IMR-90 (cell line): ENCODE measurements around the gene MAN1A2. TPM values are rescaled to one million over a fixed set of nuclear protein-coding genes. Genes with fewer than 3 reads are reported as not detected.

Experiments
- ATAC-seq: fragments of 200-7000 bp; cut with Tn5 transposase; 2 replicates; pipeline ENCODE4 v1.9.1; 2020; ENCODE audit warnings: low read depth, mild to moderate bottlenecking, moderate library complexity
- BruUV-seq: library from RNA; stranded (reverse); fragments of 400-500 nt; replicated peaks from 2 replicates; lab custom pipeline; 2021; lab: Mats Ljungman, UMichigan
- CTCF ChIA-PET: fragments of 300-600 bp; formaldehyde crosslinking; extraction: SDS; loops from one replicate; lab custom pipeline; 2021; ENCODE audit warnings: antibody characterized with exemption; lab: Yijun Ruan, JAX
- POLR2A ChIA-PET: fragments of 300-600 bp; sonication (Branson Sonifier 250); formaldehyde crosslinking; loops from one replicate; lab custom pipeline; 2022; ENCODE audit warnings: antibody characterized with exemption; ENCODE audit not compliant: unreplicated experiment; lab: Charles Lee
- DNase-seq: peaks from one replicate; pipeline ENCODE4 v3.0.0; 2013
- H2AFZ ChIP-seq: replicated peaks from 2 replicates; pipeline ENCODE3; 2013; ENCODE audit warnings: low read length, mild to moderate bottlenecking; ENCODE audit not compliant: poor library complexity
- H2AK5ac ChIP-seq: 2 replicates; pipeline ENCODE4 v1.6.1; 2013; ENCODE audit warnings: low read depth, low read length, inconsistent platforms
- H2AK9ac ChIP-seq: replicated peaks from 2 replicates; pipeline ENCODE3; 2013; ENCODE audit warnings: mild to moderate bottlenecking, low read depth, low read length, moderate library complexity; ENCODE audit not compliant: poor library complexity
- H2BK120ac ChIP-seq: 2 replicates; pipeline ENCODE4 v1.6.1; 2013; ENCODE audit warnings: low read depth, low read length, inconsistent platforms
- H2BK15ac ChIP-seq: 3 replicates; pipeline ENCODE4 v1.6.1; 2013; ENCODE audit warnings: low read depth, low read length, inconsistent platforms
- H2BK20ac ChIP-seq: 2 replicates; pipeline ENCODE4 v1.6.1; 2013; ENCODE audit warnings: low read depth, mild to moderate bottlenecking, inconsistent platforms, low read length, moderate library complexity
- H2BK5ac ChIP-seq: 2 replicates; pipeline ENCODE4 v1.6.1; 2013; ENCODE audit warnings: mild to moderate bottlenecking, low read depth, low read length, inconsistent platforms; ENCODE audit not compliant: poor library complexity, severe bottlenecking
- H3K14ac ChIP-seq: replicated peaks from 2 replicates; pipeline ENCODE4 v1.6.1; 2013; ENCODE audit warnings: low read depth, low read length, inconsistent platforms
- H3K18ac ChIP-seq: 2 replicates; pipeline ENCODE4 v1.6.1; 2013; ENCODE audit warnings: low read depth, low read length, control low read depth
- H3K23ac ChIP-seq: 2 replicates; pipeline ENCODE4 v1.6.1; 2013; ENCODE audit warnings: low read depth, low read length, inconsistent platforms
- H3K27ac ChIP-seq: 2 replicates; pipeline ENCODE4 v1.5.1; 2013; ENCODE audit warnings: mild to moderate bottlenecking, control low read depth, low read length; ENCODE audit not compliant: insufficient read depth
- H3K27me3 ChIP-seq: 2 replicates; pipeline ENCODE4 v1.6.1; 2013; ENCODE audit warnings: low read length; ENCODE audit not compliant: control insufficient read depth, insufficient read depth
- H3K36me3 ChIP-seq: 2 replicates; pipeline ENCODE4 v1.6.1; 2013; ENCODE audit warnings: low read length, mixed read lengths; ENCODE audit not compliant: control insufficient read depth, insufficient read depth
- H3K4ac ChIP-seq: 2 replicates; pipeline ENCODE4 v1.6.1; 2013; ENCODE audit warnings: low read depth, low read length, inconsistent platforms
- H3K4me1 ChIP-seq: 2 replicates; pipeline ENCODE4 v1.6.1; 2013; ENCODE audit warnings: low read length, mixed read lengths; ENCODE audit not compliant: control insufficient read depth, insufficient read depth
- H3K4me2 ChIP-seq: 2 replicates; pipeline ENCODE4 v1.6.1; 2013; ENCODE audit warnings: low read depth, mild to moderate bottlenecking, control low read depth, low read length, moderate library complexity
- H3K4me3 ChIP-seq: 2 replicates; pipeline ENCODE4 v1.5.1; 2013; ENCODE audit warnings: low read depth, mild to moderate bottlenecking, control low read depth, low read length, moderate library complexity; ENCODE audit not compliant: insufficient read depth
- H3K56ac ChIP-seq: 2 replicates; pipeline ENCODE4 v1.6.1; 2013; ENCODE audit warnings: low read length, inconsistent platforms; ENCODE audit not compliant: insufficient read depth; ENCODE audit errors: extremely low read depth
- H3K79me1 ChIP-seq, 2 experiments: 2 replicates each; pipeline ENCODE4 v1.6.1; 2013; ENCODE audit warnings: low read length in 2 of 2, inconsistent platforms in 1 of 2, low read depth in 1 of 2
- H3K9ac ChIP-seq: 2 replicates; pipeline ENCODE4 v1.6.1; 2013; ENCODE audit warnings: low read depth, low read length, control low read depth
- H3K9me1 ChIP-seq: 2 replicates; pipeline ENCODE4 v1.6.1; 2013; ENCODE audit warnings: low read length, inconsistent platforms; ENCODE audit not compliant: insufficient read depth
- H3K9me3 ChIP-seq: 2 replicates; pipeline ENCODE4 v1.6.1; 2013; ENCODE audit warnings: low read length; ENCODE audit not compliant: control insufficient read depth, insufficient read depth
- H4K20me1 ChIP-seq: 2 replicates; pipeline ENCODE4 v1.6.1; 2013; ENCODE audit warnings: low read length, inconsistent platforms; ENCODE audit not compliant: insufficient read depth
- H4K5ac ChIP-seq: 2 replicates; pipeline ENCODE4 v1.6.1; 2013; ENCODE audit warnings: mild to moderate bottlenecking, low read depth, low read length, control low read depth
- H4K8ac ChIP-seq, 2 experiments: 2 replicates each; pipeline ENCODE4 v1.6.1; 2013; ENCODE audit warnings: low read depth in 2 of 2, low read length in 2 of 2, control low read depth in 1 of 2, inconsistent platforms in 1 of 2
- H4K91ac ChIP-seq: 2 replicates; pipeline ENCODE4 v1.6.1; 2013; ENCODE audit warnings: low read depth, low read length, inconsistent platforms; ENCODE audit not compliant: insufficient read depth
- BHLHE40 ChIP-seq: fragments of 150-350 bp; IDR thresholded peaks from 2 replicates; pipeline ENCODE4 v1.6.1; 2016; ENCODE audit warnings: mild to moderate bottlenecking, low read depth, low read length
- CEBPB ChIP-seq: IDR thresholded peaks from 2 replicates; pipeline ENCODE4 v1.6.1; 2012; ENCODE audit warnings: low read depth, low read length, improper control_type of control experiment
- CHD1 ChIP-seq: IDR thresholded peaks from 2 replicates; pipeline ENCODE4 v1.6.1; 2012; ENCODE audit warnings: low read depth, low read length, improper control_type of control experiment
- FOS ChIP-seq: fragments of 150-350 bp; IDR thresholded peaks from 2 replicates; pipeline ENCODE4 v1.6.1; 2016; ENCODE audit warnings: low read depth, low read length
- MAFK ChIP-seq: IDR thresholded peaks from 2 replicates; pipeline ENCODE4 v1.6.1; 2012; ENCODE audit warnings: low read depth, low read length, improper control_type of control experiment
- MAZ ChIP-seq: IDR thresholded peaks from 2 replicates; pipeline ENCODE4 v1.6.1; 2012; ENCODE audit warnings: low read depth, mild to moderate bottlenecking, low read length, improper control_type of control experiment, moderate library complexity, borderline replicate concordance
- NFE2L2 ChIP-seq: fragments of 150-350 bp; IDR thresholded peaks from 2 replicates; pipeline ENCODE4 v1.6.1; 2016; ENCODE audit warnings: low read depth, mild to moderate bottlenecking, low read length
- RAD21 ChIP-seq: IDR thresholded peaks from 2 replicates; pipeline ENCODE4 v1.6.1; 2012; ENCODE audit warnings: low read length, improper control_type of control experiment
- RCOR1 ChIP-seq: IDR thresholded peaks from 2 replicates; pipeline ENCODE4 v1.6.1; 2012; ENCODE audit warnings: mild to moderate bottlenecking, low read length, improper control_type of control experiment; ENCODE audit not compliant: insufficient replicate concordance
- RFX5 ChIP-seq: IDR thresholded peaks from 2 replicates; pipeline ENCODE4 v1.8.0; 2012; ENCODE audit warnings: low read depth, mild to moderate bottlenecking, low read length, moderate library complexity
- WGBS, 2 experiments: methylation state at CpG; one replicate each; pipeline versions ENCODE4 v1.1.5 to v1.1.7; 2013; ENCODE audit warnings: missing lambda C conversion rate in 2 of 2; ENCODE audit not compliant: insufficient read length in 1 of 2; ENCODE audit errors: extremely low coverage in 2 of 2; 5-methylcytosine and 5-hydroxymethylcytosine counted together
- dilution Hi-C: fragments of 300-500 bp; cut with HindIII; formaldehyde crosslinking; loops from one replicate; pipeline ENCODE4 v1.14.3; 2018; ENCODE audit warnings: low sequenced_read_pairs; ENCODE audit not compliant: unreplicated experiment
- in situ Hi-C: fragments of 300-500 bp; cut with MboI; formaldehyde crosslinking; loops from 3 replicates; pipeline ENCODE4 v1.14.3; 2019; ENCODE audit warnings: low sequenced_read_pairs, inconsistent platforms, mixed read lengths
- intact Hi-C: fragments of 100-400 bp; cut with micrococcal nuclease; formaldehyde crosslinking; loops from 2 replicates; pipeline ENCODE4 v1.10.0; 2022
- polyA plus RNA-seq, 3 experiments: library from polyadenylated mRNA; depleted of rRNA; stranded (reverse); fragments of >200 nt; gene quantifications; 2 replicates each; pipeline ENCODE4 v1.2.3, GENCODE V29; 2012; ENCODE audit warnings: low replicate concordance in 1 of 3
- total RNA-seq: library from RNA; depleted of rRNA; stranded (reverse); fragments of >200 nt; gene quantifications from 2 replicates; pipeline ENCODE4 v1.2.3, GENCODE V29; 2012
- TF ChIP-seq, protein P1 (sequence below): fragments of 150-350 bp; IDR thresholded peaks from 2 replicates; pipeline ENCODE4 v1.6.1; 2017; ENCODE audit warnings: mild to moderate bottlenecking, antibody characterized with exemption, low read length, low read depth
- TF ChIP-seq, protein P2 (sequence below): conservative IDR thresholded peaks from 2 replicates; pipeline ENCODE4 v1.5.1; 2012; ENCODE audit warnings: mild to moderate bottlenecking, low read depth, low read length, improper control_type of control experiment
- TF ChIP-seq, protein P3 (sequence below): fragments of 150-350 bp; IDR thresholded peaks from 2 replicates; pipeline ENCODE4 v1.6.1; 2016; ENCODE audit warnings: low read depth, mild to moderate bottlenecking, low read length, moderate library complexity, borderline replicate concordance

Gene MAN1A2
- total and polyA plus RNA-seq, 2 of the 4 experiments (the other 2 are of a cell fraction), result 12.4 to 29.4 TPM

DNA sequence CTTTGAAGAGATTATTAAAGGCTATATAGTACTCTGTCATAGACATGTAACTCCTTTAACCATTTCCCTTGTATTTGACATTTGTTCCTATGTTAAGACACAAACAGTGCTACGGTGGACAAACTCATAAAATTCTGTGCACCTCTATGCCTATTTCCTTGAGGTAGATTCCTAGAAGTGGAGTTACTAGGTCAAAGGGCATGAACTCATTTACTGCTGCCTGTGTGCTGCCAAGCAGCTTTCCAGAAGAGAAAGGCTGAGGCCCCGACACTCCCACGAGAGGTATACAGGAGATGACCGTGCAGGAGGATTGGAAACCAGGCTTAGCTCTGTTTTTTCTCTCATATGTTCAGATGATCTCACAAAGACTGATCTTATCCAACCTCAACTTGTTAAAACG, 204.2 kb downstream of the MAN1A2 start:
- H4K20me1 ChIP-seq, result no peaks in the 10 kb centered on the region

More for the DNA sequence above, 204.2 kb downstream of the MAN1A2 start:
- dilution Hi-C loops, result no loop called here
- Histone ChIP-seq H3K4me1 (no peaks in the 10 kb centered on the region; the same call in 1 of the 2 replicates), H2BK5ac (no peak overlapping the region), H3K27ac (no peak overlapping the region), H2BK20ac (no peak overlapping the region), H3K4ac (no peak overlapping the region), H3K79me1 (no peaks in the 10 kb centered on the region), H4K5ac (no peak overlapping the region), H2AK9ac (no peak overlapping the region), H2BK15ac (no peak overlapping the region), H3K27me3 (peaks cover 20% of the 10 kb centered on the region), H3K4me3 (no peak overlapping the region), H3K23ac (no peak overlapping the region), H3K4me2 (no peak overlapping the region), H2AK5ac (no peak overlapping the region), H3K36me3 (no peaks in the 10 kb centered on the region), H3K18ac (no peak overlapping the region), H3K9me3 (no peaks in the 10 kb centered on the region), H3K14ac (no peak overlapping the region), H2AFZ (no peak overlapping the region), H3K9me1 (no peaks in the 10 kb centered on the region), H3K56ac (no peak overlapping the region), H4K91ac (no peak overlapping the region), H3K9ac (no peak overlapping the region), H4K8ac (no peak overlapping the region), H2BK120ac (no peak overlapping the region)
- in situ Hi-C loops, result no loop called here
- DNase-seq (no peak), ATAC-seq (no peak)
- intact Hi-C loops, result no loop called here
- no CpG with 5 or more reads among the region's 5 CpGs for WGBS, 2 experiments
- CTCF ChIA-PET, result no interaction called here
- no TSS peak for BruUV-seq
- POLR2A ChIA-PET, result no interaction called here
- TF ChIP-seq MAZ, result no peak
- no peak for TF ChIP-seq RCOR1
- TF ChIP-seq NFE2L2, result no peak
- TF ChIP-seq, protein P1, sequence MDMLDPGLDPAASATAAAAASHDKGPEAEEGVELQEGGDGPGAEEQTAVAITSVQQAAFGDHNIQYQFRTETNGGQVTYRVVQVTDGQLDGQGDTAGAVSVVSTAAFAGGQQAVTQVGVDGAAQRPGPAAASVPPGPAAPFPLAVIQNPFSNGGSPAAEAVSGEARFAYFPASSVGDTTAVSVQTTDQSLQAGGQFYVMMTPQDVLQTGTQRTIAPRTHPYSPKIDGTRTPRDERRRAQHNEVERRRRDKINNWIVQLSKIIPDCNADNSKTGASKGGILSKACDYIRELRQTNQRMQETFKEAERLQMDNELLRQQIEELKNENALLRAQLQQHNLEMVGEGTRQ, result no peak
- TF ChIP-seq, protein P2, sequence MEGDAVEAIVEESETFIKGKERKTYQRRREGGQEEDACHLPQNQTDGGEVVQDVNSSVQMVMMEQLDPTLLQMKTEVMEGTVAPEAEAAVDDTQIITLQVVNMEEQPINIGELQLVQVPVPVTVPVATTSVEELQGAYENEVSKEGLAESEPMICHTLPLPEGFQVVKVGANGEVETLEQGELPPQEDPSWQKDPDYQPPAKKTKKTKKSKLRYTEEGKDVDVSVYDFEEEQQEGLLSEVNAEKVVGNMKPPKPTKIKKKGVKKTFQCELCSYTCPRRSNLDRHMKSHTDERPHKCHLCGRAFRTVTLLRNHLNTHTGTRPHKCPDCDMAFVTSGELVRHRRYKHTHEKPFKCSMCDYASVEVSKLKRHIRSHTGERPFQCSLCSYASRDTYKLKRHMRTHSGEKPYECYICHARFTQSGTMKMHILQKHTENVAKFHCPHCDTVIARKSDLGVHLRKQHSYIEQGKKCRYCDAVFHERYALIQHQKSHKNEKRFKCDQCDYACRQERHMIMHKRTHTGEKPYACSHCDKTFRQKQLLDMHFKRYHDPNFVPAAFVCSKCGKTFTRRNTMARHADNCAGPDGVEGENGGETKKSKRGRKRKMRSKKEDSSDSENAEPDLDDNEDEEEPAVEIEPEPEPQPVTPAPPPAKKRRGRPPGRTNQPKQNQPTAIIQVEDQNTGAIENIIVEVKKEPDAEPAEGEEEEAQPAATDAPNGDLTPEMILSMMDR, result no peak
- TF ChIP-seq RAD21, result no peak
- TF ChIP-seq, protein P3, sequence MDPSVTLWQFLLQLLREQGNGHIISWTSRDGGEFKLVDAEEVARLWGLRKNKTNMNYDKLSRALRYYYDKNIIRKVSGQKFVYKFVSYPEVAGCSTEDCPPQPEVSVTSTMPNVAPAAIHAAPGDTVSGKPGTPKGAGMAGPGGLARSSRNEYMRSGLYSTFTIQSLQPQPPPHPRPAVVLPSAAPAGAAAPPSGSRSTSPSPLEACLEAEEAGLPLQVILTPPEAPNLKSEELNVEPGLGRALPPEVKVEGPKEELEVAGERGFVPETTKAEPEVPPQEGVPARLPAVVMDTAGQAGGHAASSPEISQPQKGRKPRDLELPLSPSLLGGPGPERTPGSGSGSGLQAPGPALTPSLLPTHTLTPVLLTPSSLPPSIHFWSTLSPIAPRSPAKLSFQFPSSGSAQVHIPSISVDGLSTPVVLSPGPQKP, result no peak
- no peak for TF ChIP-seq MAFK
- TF ChIP-seq BHLHE40, result no peak
- TF ChIP-seq CEBPB, result no peak
- no peak for TF ChIP-seq FOS
- TF ChIP-seq CHD1, result no peak
- no peak for TF ChIP-seq RFX5
